Stimulated activated CD4-positive, alpha-beta T cell treated with anti-CD3 and anti-CD28 coated beads, Interleukin-4, amount 100 ng/mL, for 1 hour (primary cell): Measurements from ENCODE around the gene USP40.

Experiments
- DNase-seq: peaks from one replicate; pipeline ENCODE4 v3.0.0-alpha.2; 2020

Gene USP40

DNA sequence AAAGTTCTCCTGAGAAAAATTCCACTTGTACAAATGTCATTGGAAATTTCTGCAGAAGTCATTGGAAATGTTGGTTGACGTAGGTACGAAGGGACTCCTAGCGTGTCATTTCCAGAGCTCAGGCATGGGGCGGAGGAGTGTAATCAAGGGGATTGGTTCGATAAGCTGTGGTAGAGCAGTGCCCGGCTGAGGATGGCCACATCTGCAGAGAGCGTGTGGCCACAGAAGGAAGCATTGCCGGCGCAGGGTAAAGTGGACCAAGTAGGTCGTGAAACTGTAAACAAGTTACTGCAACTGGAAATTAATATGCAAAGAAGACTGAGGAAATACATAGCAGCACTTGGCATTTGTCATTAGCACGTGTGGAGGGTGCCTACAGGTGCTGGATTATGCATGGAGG lies 110.5 kb downstream of the USP40 start:
- DNase-seq = no peak

DNA sequence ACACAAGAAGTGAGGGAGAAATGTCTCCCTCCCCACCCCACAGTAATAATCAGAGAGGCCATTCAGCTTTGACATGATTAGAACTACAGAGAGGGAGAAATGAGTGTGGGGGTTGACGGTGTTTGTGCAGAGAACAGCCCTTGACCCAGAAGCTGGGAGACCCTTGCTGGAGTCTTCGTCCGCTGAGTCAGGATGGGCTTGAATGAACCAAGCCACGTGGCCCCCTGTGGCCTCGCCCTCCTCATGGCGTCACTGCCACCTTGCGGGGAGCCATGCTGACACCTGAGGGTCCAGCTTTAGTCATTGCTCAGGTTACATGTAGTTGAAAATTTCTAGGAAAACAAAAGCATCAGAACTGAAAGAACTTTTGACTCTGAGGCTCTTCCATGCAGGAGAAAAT lies 111.1 kb downstream of the USP40 start:
- no peak for DNase-seq

DNA sequence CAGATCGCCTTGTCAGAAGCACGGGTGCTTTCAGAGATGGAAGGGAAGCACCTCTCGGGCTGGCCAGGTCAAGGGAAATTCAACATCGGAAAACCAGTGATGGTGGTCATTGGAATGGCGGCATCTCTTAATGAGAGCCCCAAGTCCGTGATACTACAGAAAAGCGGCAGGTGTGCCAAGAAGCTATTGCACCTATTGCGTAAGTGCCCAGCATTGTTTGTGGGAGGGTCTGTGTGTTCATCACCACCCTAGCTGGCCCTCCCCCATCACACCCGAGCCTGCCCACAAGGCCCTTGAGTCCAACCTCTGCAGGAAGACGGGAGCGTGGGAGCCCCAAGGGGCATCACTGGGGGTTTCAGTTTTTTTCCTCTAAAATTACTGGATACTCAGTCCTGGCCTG lies 111.6 kb downstream of the USP40 start:
- no peak for DNase-seq

DNA sequence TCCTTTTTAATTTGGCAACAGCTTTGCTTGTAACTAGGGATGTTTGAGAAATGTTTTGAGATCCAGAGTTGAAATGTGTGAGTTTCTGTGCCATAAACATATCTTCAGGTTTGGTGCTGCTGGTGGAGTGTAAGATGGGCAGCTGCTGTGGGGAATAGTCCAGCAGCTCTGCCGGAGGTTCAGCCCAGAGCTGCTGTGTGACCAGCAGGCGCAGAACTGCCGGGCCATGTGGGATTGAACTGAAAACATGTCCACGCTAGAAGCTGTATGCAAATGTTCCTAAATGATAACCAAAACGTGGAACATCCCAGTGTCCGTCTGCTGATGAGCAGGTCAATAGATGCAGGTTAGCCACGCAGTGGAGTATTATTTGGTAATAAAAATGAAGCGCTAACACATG lies 112.7 kb downstream of the USP40 start:
- no peak for DNase-seq

DNA sequence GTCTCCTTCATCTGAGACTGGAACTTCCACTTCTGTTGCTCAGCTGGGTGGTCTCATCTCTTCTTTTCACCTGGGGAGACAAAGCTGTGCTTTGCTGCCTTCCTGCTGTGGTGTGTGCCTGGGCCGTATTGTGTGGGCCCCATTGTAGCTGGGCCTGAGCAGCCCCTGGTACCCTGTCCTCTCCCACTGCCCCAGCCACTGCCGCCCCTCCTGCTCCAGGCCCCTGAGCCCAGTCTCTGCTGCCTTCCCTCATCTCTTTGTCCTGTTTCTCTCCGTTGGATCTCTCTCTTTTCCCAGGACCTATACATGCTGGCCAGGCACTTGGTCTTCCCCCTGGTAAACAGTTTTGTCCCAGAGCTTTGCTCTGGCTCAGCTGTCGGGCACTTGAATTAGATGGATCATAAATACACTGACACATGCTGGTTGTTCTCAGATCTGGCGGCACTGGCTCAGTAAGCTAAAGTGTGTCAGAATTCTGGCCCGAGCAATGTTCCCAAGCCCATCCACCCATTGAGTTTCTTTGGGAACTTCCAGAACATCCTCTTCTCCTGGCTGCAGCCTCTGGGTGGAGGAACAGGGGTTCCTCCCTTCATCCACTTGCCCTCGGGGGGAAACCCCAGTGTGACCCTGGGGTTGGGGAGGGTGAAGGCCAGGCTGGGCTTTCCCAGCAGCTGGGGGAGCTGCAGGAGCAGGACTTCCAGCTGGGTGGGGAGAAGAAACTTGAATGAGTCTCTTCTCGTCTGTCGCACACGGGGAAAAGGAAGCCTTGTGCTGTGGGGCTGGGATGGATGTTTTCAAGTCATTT lies 113.3 kb downstream of the USP40 start:
- no peak for DNase-seq

DNA sequence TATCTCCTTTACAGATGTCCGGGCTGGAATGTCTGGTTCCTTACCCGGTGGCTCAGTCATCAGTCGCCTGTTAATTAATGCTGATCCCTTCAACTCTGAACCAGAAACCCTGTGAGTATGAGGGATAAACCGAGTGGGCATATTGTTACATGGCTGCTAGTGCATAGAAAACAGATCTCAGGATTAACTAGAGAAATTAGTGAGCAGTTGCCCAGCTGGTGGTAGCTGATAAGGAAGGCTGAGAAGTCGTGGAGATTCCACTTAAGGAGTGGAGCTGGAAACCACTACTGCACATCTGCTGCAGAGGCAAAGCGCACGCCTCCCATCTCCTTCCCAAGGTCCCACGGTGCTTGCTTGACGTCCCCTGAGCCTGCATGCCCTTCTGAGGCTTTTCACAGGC lies 114.6 kb downstream of the USP40 start:
- no peak for DNase-seq

DNA sequence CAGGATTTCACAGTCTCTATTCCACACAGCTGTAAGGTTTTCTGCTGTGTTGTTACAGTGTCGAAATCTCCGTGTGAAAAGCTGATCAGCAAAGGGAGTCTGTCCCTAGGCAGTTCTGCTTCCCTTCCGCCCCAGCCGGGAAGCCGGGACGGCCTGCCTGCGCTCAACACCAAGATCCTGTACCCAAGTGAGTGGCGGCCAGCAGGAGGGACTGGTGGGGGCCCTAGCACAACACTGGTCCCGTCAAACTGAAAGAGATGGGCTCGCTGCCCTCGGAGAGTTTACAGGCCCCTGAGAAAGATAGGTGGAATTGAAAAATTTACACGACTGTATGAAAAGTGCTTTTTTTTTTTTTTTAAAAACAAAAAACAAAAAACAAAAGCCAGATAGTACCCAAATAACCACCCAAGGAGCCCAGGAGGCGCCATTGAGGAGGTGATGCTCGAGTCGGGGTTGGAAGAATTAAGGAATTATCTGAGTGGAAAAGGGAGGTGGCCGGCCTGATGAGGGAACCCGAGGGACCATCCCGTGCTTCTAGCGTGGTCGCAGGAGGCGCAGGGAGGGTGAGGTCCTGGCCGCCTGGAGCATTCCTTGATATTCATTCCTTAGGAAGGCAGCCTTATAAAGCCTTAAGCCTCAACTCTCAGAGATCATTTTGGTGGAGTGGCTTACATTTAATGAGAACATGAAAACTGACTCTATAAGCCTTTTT lies 115.6 kb downstream of the USP40 start:
- no peak for DNase-seq

DNA sequence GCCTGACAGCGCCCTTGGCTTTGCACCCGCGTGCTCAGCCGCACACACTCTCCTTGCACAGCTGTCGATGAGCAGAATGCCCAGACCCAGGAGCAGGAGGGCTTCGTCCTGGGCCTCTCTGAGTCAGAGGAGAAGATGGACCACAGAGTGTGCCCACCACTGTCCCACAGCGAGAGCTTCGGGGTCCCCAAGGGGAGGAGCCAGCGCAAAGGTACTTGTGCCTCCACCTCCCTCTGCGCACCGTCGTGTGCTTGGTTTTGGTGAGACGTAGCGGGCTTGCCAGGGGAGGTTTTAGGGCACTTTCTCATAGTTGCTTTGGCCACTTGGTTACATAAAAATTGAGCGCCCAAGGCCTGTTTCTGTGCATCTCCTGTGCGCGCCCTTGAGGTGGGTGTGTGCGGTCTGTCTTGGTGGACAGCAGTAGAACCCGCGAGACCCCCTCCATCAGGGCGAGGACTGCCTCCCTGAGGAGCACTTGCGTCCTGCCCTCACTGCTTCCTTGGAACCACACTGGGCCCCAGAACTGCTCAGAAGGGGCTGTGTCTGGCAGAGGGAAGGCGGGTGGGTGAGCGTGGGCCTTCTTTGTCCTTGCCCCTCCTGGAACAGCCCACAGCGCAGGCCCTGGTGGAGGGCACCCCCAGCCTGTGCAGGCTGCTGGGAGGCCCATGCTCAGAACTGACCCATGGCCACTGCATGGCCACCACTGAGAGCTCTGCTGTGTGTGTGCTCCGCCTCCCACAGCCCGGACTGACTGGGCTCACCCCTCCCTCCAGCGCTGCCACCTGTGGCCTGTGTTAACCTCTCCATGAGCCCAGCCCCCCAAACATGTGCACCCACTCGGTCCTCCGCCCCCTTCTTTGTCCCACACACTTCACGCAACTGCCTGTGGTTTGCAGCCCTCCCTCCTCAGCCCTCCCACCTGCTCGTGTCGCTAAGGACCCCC lies 116.4 kb downstream of the USP40 start:
- DNase-seq = no peak

DNA sequence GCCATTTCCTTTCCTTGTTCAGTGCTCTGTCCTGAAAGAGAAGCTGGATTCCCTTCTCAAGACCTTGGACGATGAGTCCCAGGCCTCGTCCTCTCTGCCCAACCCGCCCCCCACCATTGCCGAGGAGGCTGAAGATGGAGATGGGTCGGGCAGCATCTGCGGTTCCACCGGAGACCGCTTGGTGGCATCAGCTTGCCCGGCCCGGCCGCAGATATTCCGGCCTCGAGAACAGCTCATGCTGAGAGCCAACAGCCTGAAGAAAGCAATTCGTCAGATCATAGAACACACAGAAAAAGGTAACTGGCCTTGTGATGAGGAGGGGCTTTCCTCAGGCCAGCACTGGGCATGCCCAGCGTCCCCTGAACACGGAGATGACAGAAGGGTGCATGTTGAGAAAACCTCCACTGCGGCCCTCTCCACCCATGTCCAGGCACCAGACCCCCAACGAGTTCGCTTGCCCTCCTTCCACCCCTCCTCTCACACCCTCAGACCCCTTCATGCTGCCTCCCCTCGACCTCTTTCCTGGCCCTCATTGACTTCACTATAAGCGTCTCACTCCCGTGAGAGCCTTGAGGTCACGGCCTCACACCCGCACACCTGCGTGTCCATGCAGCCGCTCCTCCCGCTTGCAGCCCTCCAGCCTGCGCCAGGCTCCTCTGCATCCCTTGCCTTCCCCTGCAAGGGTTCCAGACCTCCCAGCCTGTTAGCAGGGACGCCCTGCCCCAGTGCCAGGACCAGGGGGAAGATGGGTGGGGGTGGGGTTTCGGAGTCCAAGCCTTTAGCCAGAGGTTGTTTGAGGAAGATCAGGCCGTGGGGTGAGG lies 117.3 kb downstream of the USP40 start:
- DNase-seq = no peak

DNA sequence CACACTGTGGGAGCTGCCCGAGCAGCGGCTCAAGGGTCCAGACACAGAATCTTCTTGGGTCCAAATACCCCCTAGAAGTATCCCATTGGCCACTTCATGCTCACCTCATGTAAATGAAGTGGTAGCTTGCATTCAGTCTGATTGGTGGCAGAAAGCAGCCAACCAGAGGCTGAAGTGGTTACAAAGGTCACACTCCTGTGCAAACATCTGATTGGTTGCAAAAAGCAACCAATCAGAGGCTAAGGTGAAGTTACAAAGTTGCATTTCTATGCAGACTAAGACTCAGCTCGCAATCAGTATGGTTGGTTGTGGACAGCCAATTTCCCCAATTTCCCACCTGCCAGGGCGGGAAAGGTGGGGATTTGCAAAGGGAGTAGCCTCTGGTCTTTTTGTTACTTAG lies 118.0 kb downstream of the USP40 start:
- no peak for DNase-seq

DNA sequence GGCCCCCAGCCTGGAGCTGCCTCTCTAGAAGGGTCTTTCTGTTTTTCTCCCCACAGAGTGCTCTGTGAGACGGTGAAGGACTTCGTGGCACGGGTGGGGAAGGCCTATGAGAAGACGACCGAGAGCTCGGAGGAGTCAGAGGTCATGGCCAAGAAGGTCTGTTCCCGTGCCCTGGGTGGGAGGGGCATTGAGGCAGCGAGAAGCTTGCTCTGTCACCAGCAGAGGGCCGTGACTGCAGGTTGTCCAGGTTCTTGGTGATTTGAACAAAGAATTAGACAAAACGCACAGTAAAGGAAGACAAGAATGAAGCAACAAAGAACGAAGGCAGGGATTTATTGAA lies 118.4 kb downstream of the USP40 start:
- no peak for DNase-seq

DNA sequence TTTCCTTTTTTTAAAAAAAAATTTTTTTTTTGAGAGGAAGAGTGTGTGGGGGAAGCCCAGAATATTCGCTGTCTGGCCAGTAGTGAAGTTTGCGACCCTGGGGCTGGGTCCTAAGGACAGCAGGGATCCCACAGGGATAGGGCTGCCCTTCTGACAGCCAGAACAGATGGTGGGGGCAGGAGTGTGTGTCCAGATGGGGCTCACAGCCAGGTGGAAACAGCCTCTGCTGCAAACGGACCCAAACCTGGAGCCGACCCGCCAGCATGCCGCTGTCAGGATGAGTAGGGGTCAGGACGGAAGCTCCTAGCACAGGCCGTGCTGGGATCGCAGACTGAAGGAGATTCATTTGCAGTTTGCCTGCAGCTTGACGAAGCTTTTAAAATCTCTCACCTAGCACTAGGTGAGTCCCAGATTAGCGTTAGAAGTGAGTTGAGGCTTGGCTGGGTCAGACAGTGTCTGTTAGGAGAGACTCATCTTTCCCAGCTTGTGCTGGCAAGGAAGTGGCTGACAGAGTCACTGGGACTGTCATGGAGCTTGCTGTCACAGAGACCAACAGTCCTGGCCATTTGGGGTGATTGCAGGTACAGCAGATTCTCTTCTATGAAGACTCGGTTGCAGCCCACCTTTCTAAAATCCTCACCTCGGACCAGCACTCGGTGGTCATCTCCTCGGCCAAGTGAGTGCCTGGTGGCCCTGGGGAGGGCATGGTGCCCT lies 118.9 kb downstream of the USP40 start:
- no peak for DNase-seq

DNA sequence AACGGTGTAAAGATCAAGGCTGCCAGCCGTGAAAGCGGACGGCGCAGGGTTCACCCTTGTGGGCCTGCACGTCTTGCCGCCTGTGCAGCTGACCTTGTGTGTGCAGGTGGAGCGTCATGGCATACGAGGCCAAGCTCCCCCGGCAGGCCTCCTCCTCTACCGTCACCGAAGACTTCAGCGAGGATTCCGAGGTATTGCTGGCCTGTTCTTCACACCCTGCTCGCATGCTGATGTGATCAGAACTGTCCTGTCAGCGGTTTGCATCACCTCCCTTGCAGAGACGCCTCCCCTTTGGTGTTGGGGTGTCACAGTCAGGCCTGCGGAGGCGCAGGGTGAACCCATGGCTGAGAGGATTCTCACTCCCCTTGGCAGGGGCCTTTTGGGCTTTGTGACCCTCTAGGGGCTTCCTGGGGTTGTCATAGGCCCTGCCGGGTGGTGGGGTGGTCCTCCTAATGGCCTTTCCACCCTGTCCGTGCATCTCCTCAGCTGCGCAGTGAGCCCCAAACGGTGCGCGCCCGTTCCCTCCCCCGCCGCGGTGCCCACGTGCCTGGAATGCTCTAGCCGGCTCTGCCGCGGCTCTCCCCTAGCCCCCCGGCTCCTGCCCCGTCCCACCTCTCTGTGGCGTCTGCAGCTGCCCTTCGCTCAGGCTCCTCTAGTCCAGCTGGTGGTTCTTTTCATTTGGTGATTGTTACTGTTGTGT lies 119.8 kb downstream of the USP40 start:
- no peak for DNase-seq

DNA sequence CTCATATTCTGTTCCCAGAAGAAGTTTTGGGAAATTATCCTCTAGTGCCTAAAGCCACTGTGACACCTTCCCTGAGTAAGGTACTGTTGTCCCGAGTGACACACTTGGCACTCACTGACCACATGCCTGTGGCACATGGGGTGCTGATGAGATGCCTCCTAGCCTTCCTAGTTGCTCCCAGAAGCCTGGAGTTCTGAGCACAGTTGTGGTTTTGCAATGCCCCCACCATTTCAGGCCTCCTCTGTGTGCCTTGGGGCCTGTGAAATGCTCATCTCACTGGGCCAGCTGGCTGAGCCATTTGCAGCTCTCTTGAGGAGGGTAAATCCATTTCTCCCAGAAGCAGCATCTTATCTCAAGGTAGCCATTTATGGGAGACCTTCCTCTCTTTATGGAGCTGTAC lies 120.5 kb downstream of the USP40 start:
- no peak for DNase-seq

DNA sequence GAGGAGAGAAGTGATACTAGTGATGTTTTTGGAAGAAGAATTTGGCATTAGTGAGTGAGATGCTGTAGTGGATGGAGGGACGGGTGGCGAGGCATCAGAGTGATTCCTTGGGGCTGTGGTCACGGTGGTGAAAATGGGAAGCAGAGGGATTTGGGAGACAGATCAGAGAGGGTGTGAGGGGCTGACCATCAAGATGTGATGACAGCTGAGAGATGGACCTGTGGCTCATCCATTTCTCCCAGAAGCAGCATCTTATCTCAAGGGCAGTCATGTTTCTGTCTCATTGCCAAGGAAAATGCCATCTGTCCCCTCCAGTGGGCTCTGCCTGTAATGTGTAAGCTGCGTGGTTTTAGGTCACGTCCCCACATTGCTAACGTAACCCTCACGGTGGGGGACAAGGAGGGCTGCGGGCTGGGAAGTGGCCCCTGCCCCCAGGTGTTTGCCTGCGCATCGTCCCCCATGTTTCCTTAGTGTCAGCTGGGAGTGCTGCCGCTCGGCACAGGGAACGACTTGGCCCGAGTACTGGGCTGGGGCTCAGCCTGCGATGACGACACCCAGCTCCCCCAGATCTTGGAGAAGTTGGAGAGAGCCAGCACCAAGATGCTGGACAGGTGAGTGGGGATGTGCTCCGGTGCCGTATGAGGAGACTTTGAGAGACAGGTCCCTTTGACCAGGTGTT lies 121.3 kb downstream of the USP40 start:
- DNase-seq = no peak

DNA sequence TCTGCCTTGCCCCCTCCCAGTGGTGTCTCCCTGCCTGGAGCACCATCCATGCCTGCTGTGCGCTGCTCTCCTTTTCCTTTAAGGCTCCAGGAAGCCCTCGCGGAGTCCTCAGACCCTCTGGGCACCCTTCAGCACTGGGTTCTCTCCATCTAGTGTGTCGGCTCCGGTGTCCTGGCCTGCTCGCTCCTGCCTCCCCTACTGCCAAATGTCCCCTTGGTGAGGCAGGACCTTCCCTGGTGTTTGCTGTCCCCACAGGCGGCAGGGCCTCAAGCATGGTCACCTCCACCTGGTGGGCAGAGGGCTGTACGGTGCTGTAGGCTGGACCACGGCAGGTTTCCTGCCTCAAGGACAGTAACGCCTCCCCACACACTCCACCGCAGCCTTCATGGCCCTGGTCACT lies 122.1 kb downstream of the USP40 start:
- DNase-seq = no peak

DNA sequence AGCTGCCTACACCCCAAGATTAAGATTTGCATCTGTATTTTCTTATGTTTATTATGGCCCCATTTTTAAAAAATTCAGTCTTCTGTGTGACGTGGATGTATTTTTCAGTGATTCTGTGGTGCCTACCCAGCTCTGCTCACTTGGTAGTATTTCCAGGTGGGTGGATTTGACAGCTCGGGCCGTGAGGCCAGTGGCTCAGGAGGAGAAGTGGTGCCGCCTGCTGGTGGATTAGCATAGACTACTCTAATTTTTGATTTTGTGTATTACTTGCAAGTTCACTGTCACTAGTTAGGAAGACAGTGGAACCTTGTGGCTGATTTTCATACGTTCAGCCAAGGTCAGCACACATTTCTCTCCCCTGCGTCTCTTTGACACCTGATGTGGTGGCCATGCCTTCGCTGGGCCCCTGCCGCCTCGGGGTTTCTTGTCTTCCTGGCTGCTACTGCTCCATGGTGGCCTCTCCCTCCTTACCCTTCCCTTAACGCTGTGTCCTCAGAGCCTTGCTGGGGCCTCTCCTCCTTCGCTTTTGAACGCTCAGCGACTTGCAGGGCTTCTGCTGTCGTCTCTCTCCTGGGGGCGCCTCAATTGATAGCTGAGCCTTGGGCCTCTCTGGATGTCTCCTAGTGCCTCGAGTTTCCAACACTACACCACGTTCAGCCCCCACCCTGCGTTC lies 122.9 kb downstream of the USP40 start:
- peak; percentile 84 for DNase-seq

DNA sequence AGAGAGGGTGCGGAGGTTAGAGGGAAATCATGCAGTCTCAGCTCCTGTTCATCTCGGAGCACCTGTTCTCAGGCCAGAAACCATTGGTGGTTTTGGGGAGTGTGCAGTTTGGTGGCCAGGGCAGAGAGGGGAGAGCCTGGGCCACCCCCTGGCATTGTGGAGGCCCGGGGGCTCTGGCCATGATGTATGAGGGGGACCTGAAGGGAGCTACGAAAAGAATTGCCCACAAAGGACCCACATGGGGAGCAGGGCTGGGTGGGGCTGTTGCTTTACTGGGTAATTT lies 124.6 kb downstream of the USP40 start:
- no peak for DNase-seq

DNA sequence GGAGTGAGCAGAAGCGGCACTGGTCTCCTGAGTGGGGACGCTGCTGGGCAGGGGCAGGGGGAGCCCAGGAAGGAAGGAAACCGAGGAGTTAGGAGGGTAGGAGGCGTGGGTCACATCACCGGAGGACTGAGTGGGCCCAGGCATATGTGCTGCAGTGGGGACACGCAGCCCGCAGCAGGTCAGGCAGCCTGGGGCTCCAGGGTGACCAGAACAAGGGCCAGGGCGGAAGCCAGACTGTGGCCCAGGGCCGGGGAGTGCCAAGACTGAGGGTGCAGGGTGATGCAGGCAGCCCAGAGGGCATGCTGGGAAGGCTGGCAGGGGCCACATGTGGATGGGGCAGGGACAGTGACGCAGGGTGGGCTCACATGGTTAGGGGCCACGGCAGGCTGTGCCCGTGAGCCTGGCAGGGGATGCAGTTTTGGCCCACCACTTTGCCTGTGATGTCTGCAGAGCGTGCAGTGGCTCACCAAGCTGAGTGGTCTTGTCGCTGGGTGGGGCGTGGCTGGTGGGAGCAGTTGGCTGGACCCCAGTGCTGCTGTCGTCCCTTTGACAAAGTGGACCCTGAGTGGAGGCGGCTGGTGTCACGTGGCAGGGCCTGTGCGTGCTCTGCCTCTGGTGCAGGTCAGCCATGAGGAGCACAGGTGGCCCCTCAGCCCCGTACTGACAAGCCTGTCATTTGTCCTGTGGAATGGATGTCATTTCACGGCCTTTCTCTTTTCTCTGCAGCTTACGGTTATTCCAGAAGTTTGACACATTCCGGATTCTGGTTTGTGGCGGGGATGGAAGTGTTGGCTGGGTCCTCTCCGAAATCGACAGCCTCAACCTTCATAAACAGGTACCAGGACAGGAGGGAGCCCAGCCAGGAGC lies 125.2 kb downstream of the USP40 start:
- DNase-seq = no peak
